H9 (cell line): Measurements from ENCODE around the gene EGLN3. TPM values are rescaled to one million over a fixed set of nuclear protein-coding genes. Genes with fewer than 3 reads are reported as not detected.

Source experiments
- DNase-seq: peaks from one replicate; pipeline ENCODE4 v3.0.0-alpha.2; 2017
- H2AFZ ChIP-seq: one replicate; pipeline ENCODE4 v1.6.1; 2013; ENCODE audit warnings: mild to moderate bottlenecking, low read length, control low read depth, moderate library complexity
- H2AK5ac ChIP-seq: 2 replicates; pipeline ENCODE4 v1.6.1; 2013; ENCODE audit warnings: low read length, control low read depth, mixed read lengths; ENCODE audit not compliant: insufficient read length
- H2BK120ac ChIP-seq: one replicate; pipeline ENCODE4 v1.6.1; 2013; ENCODE audit warnings: low read depth, mild to moderate bottlenecking, low read length, control low read depth, inconsistent platforms; ENCODE audit not compliant: poor library complexity, severe bottlenecking
- H2BK12ac ChIP-seq: 2 replicates; pipeline ENCODE4 v1.6.1; 2013; ENCODE audit warnings: low read length, control low read depth, mixed read lengths, low read depth; ENCODE audit not compliant: insufficient read length
- H2BK15ac ChIP-seq: 2 replicates; pipeline ENCODE4 v1.6.1; 2013; ENCODE audit warnings: low read depth, low read length, control low read depth
- H2BK20ac ChIP-seq: one replicate; pipeline ENCODE4 v1.6.1; 2013; ENCODE audit warnings: low read depth, mild to moderate bottlenecking, low read length, control low read depth, inconsistent platforms; ENCODE audit not compliant: poor library complexity, severe bottlenecking
- H2BK5ac ChIP-seq: 2 replicates; pipeline ENCODE4 v1.6.1; 2013; ENCODE audit warnings: low read length, control low read depth, mixed read lengths; ENCODE audit not compliant: insufficient read length
- H3K14ac ChIP-seq: 2 replicates; pipeline ENCODE4 v1.6.1; 2013; ENCODE audit warnings: low read length, control low read depth; ENCODE audit not compliant: insufficient read depth
- H3K18ac ChIP-seq: 2 replicates; pipeline ENCODE4 v1.6.1; 2013; ENCODE audit warnings: low read depth, mild to moderate bottlenecking, mixed read lengths, low read length, control low read depth; ENCODE audit not compliant: insufficient read length
- H3K23ac ChIP-seq: 2 replicates; pipeline ENCODE4 v1.6.1; 2013; ENCODE audit warnings: low read length, control low read depth, mixed read lengths, low read depth; ENCODE audit not compliant: insufficient read length
- H3K23me2 ChIP-seq: 2 replicates; pipeline ENCODE4 v1.6.1; 2013; ENCODE audit warnings: low read depth, mild to moderate bottlenecking, mixed read lengths, low read length, control low read depth; ENCODE audit not compliant: insufficient read length, poor library complexity, severe bottlenecking
- H3K27ac ChIP-seq: 2 replicates; pipeline ENCODE4 v1.5.1; 2013; ENCODE audit warnings: low read length, control low read depth, mixed read lengths, low read depth; ENCODE audit not compliant: insufficient read length
- H3K27me3 ChIP-seq: 2 replicates; pipeline ENCODE4 v1.6.1; 2013; ENCODE audit warnings: low read length, control low read depth, inconsistent platforms; ENCODE audit not compliant: insufficient read depth
- H3K4ac ChIP-seq: 2 replicates; pipeline ENCODE4 v1.6.1; 2013; ENCODE audit warnings: low read depth, mild to moderate bottlenecking, control low read depth, inconsistent platforms, low read length, moderate library complexity
- H3K4me1 ChIP-seq: 2 replicates; pipeline ENCODE4 v1.6.1; 2013; ENCODE audit warnings: low read length, control low read depth, inconsistent platforms; ENCODE audit not compliant: insufficient read depth
- H3K4me2 ChIP-seq: 2 replicates; pipeline ENCODE4 v1.6.1; 2013; ENCODE audit warnings: low read length, control low read depth, mixed read lengths; ENCODE audit not compliant: insufficient read length, insufficient read depth
- H3K56ac ChIP-seq: 2 replicates; pipeline ENCODE4 v1.6.1; 2013; ENCODE audit warnings: low read depth, mild to moderate bottlenecking, mixed read lengths, low read length, control low read depth; ENCODE audit not compliant: insufficient read length
- H3K79me1 ChIP-seq: 2 replicates; pipeline ENCODE4 v1.6.1; 2013; ENCODE audit warnings: low read depth, mild to moderate bottlenecking, moderate library complexity, low read length, control low read depth, inconsistent platforms; ENCODE audit not compliant: insufficient read depth, poor library complexity, severe bottlenecking
- H3K79me2 ChIP-seq: 2 replicates; pipeline ENCODE4 v1.6.1; 2013; ENCODE audit warnings: low read length, control low read depth, inconsistent platforms; ENCODE audit not compliant: insufficient read depth
- H3K9ac ChIP-seq: 2 replicates; pipeline ENCODE4 v1.6.1; 2013; ENCODE audit warnings: low read length, control low read depth, mixed read lengths; ENCODE audit not compliant: insufficient read length; ENCODE audit errors: extremely low read depth
- H3K9me3 ChIP-seq: one replicate; pipeline ENCODE4 v1.6.1; 2013; ENCODE audit warnings: low read depth, low read length, inconsistent platforms; ENCODE audit not compliant: control insufficient read depth
- H3T11ph ChIP-seq: one replicate; pipeline ENCODE4 v1.6.1; 2013; ENCODE audit warnings: mild to moderate bottlenecking, low read length, control low read depth, inconsistent platforms
- H4K20me1 ChIP-seq: one replicate; pipeline ENCODE4 v1.6.1; 2013; ENCODE audit not compliant: control insufficient read depth, insufficient read length, insufficient read depth
- H4K5ac ChIP-seq: 2 replicates; pipeline ENCODE4 v1.6.1; 2013; ENCODE audit warnings: low read depth, mild to moderate bottlenecking, mixed read lengths, low read length, control low read depth; ENCODE audit not compliant: insufficient read length
- H4K8ac ChIP-seq: replicated peaks from 2 replicates; pipeline ENCODE4 v1.6.1; 2013; ENCODE audit warnings: low read length, control low read depth, mixed read lengths, low read depth; ENCODE audit not compliant: insufficient read length
- H4K91ac ChIP-seq: 2 replicates; pipeline ENCODE4 v1.6.1; 2013; ENCODE audit warnings: low read depth, mild to moderate bottlenecking, moderate library complexity, mixed read lengths, low read length, control low read depth; ENCODE audit not compliant: insufficient read length
- H3K27ac Mint-ChIP-seq, 3 experiments: 2 replicates in 2 of 3; 3 replicates in 1 of 3; pipeline ENCODE4 v1.8.0; 2020 to 2021; ENCODE audit warnings: mixed read lengths in 3 of 3, mild to moderate bottlenecking in 1 of 3, moderate library complexity in 1 of 3
- H3K27me3 Mint-ChIP-seq: 2 replicates; pipeline ENCODE4 v1.8.0; 2021; ENCODE audit warnings: low read depth, mild to moderate bottlenecking, moderate library complexity, mixed read lengths
- H3K36me3 Mint-ChIP-seq, 3 experiments: 2 replicates in 2 of 3; 3 replicates in 1 of 3; pipeline ENCODE4 v1.8.0; 2020 to 2021; ENCODE audit warnings: low read depth in 3 of 3, mixed read lengths in 3 of 3; ENCODE audit not compliant: insufficient read depth in 1 of 3
- H3K4me1 Mint-ChIP-seq, 2 experiments: 2 replicates each; pipeline ENCODE4 v1.8.0; 2020; ENCODE audit warnings: mixed read lengths in 2 of 2
- H3K4me3 Mint-ChIP-seq, 2 experiments: 2 replicates in 1 of 2; 3 replicates in 1 of 2; pipeline ENCODE4 v1.8.0; 2020 to 2021; ENCODE audit warnings: mild to moderate bottlenecking in 2 of 2, mixed read lengths in 2 of 2, moderate library complexity in 1 of 2
- H3K9me3 Mint-ChIP-seq, 2 experiments: 2 replicates in 1 of 2; 3 replicates in 1 of 2; pipeline ENCODE4 v1.8.0; 2020; ENCODE audit warnings: mild to moderate bottlenecking in 2 of 2, mixed read lengths in 2 of 2, moderate library complexity in 1 of 2
- CTCF ChIP-seq: fragments of 200-600 bp; sonication (generic); conservative IDR thresholded peaks from 3 replicates; pipeline ENCODE4 v1.8.0; 2021; ENCODE audit warnings: antibody characterized with exemption, mild to moderate bottlenecking
- WGBS: extraction: QIAGEN DNeasy Blood & Tissue Kit; methylation state at CpG from one replicate; pipeline ENCODE4 v1.1.7; 2013; ENCODE audit warnings: missing lambda C conversion rate, low lambda C conversion rate, mixed read lengths; ENCODE audit not compliant: insufficient read length; ENCODE audit errors: extremely low coverage; 5-methylcytosine and 5-hydroxymethylcytosine counted together
- total RNA-seq: library from RNA; stranded (reverse); gene quantifications from 2 replicates; pipeline ENCODE4 v1.2.1, GENCODE V29; 2021

EGLN3 gene
- total RNA-seq, 1 experiment from 2014 or later, result 19.8 TPM

GRCh38 chr14:33891700-33892099, 59.2 kb downstream of the EGLN3 start:
- H2AFZ ChIP-seq, result no peak overlapping the region
- no peak overlapping the region for H4K8ac ChIP-seq
- no peak overlapping the region for H2BK5ac ChIP-seq
- H3K9ac ChIP-seq, result no peak overlapping the region
- no peak overlapping the region for H2BK12ac ChIP-seq
- no peak overlapping the region for H3K23ac ChIP-seq
- no peaks in the 10 kb centered on the region for H3K79me2 ChIP-seq
- no peaks in the 10 kb centered on the region for H3K23me2 ChIP-seq
- H3K14ac ChIP-seq, result no peak overlapping the region
- H3K4me1 ChIP-seq, result no peaks in the 10 kb centered on the region
- no CpG with 5 or more reads among the region's 1 CpG for WGBS
- H2BK15ac ChIP-seq, result no peak overlapping the region
- H3K4ac ChIP-seq, result no peak overlapping the region
- no peaks in the 10 kb centered on the region for H3K9me3 ChIP-seq
- peaks cover 7 to 26% (median 9%) of the 10 kb centered on the region in 3 experiments; a peak in 6 of 7 replicates for H3K36me3 Mint-ChIP-seq
- H4K5ac ChIP-seq, result no peak overlapping the region
- no peak overlapping the region for H3T11ph ChIP-seq
- no peaks in the 10 kb centered on the region for H3K79me1 ChIP-seq
- H3K18ac ChIP-seq, result no peak overlapping the region
- H3K4me1 Mint-ChIP-seq, result peaks cover 3 to 4% of the 10 kb centered on the region in 2 experiments
- no peak overlapping the region for H3K4me3 Mint-ChIP-seq
- no peak overlapping the region for H3K4me2 ChIP-seq
- no peak for TF ChIP-seq CTCF
- no peaks in the 10 kb centered on the region for H4K20me1 ChIP-seq
- no peaks in the 10 kb centered on the region for H3K27me3 Mint-ChIP-seq
- no peak for DNase-seq
- H3K56ac ChIP-seq, result no peak overlapping the region
- H2AK5ac ChIP-seq, result no peak overlapping the region
- no peaks in the 10 kb centered on the region for H3K27me3 ChIP-seq
- peaks cover 11 to 17% of the 10 kb centered on the region in 2 experiments; a peak in 4 of 5 replicates for H3K9me3 Mint-ChIP-seq
- H4K91ac ChIP-seq, result no peak overlapping the region
- H2BK20ac ChIP-seq, result no peak overlapping the region
- H3K27ac Mint-ChIP-seq, result no peak overlapping the region
- H2BK120ac ChIP-seq, result no peak overlapping the region
- H3K27ac ChIP-seq, result no peak overlapping the region
